ENCODE data around the gene GNL1.
"Not testable (repeated sequence)": the region's sequence is repeated elsewhere in the genome, so short reads cannot be mapped to it uniquely, and the experiment has no call there.

The GNL1 gene

GRCh38 chr6:30530014-30530413 is 26.3 kb downstream of the GNL1 start:
- DNase-seq (ENCODE audit: low spot score), result no peak

GRCh38 chr6:30529349-30529875 is 26.9 kb downstream of the GNL1 start:
- DNase-seq (ENCODE audit: low spot score), result not testable (repeated sequence)

- DNase-seq (ENCODE audit: low spot score), result not testable (repeated sequence)
Measured at GRCh38 chr6:30526444-30526843, 29.8 kb downstream of the GNL1 start.

GRCh38 chr6:30521952-30522351 is 34.3 kb downstream of the GNL1 start:
- not testable (repeated sequence) for DNase-seq (ENCODE audit: low spot score)

GRCh38 chr6:30521082-30521481 is 35.2 kb downstream of the GNL1 start:
- DNase-seq (ENCODE audit: low spot score), result not testable (repeated sequence)

- DNase-seq (ENCODE audit: low spot score), result no peak
Measured at GRCh38 chr6:30520522-30520921, 35.8 kb downstream of the GNL1 start.

- not testable (repeated sequence) for DNase-seq (ENCODE audit: low spot score)
Measured at GRCh38 chr6:30518505-30519145, 37.7 kb downstream of the GNL1 start.

GRCh38 chr6:30517767-30518504 is 38.4 kb downstream of the GNL1 start:
- DNase-seq (ENCODE audit: low spot score), result not testable (repeated sequence)

GRCh38 chr6:30516754-30517076 is 39.6 kb downstream of the GNL1 start:
- DNase-seq (ENCODE audit: low spot score), result not testable (repeated sequence)

GRCh38 chr6:30515944-30516753 is 40.1 kb downstream of the GNL1 start:
- peak; percentile 54 for DNase-seq (ENCODE audit: low spot score)

- DNase-seq (ENCODE audit: low spot score), result no peak
Measured at GRCh38 chr6:30515106-30515505, 41.2 kb downstream of the GNL1 start.

GRCh38 chr6:30513451-30513850 is 42.8 kb downstream of the GNL1 start:
- DNase-seq (ENCODE audit: low spot score), result no peak

- DNase-seq (ENCODE audit: low spot score), result no peak
Measured at GRCh38 chr6:30511169-30511546, 45.1 kb downstream of the GNL1 start.

GRCh38 chr6:30510419-30511168 is 45.7 kb downstream of the GNL1 start:
- no peak for DNase-seq (ENCODE audit: low spot score)

- DNase-seq (ENCODE audit: low spot score), result no peak
Measured at GRCh38 chr6:30508890-30509736, 47.2 kb downstream of the GNL1 start.

GRCh38 chr6:30507849-30508827 is 48.2 kb downstream of the GNL1 start:
- DNase-seq (ENCODE audit: low spot score), result no peak

GRCh38 chr6:30500421-30501355 is 55.6 kb downstream of the GNL1 start:
- DNase-seq (ENCODE audit: low spot score), result no peak

GRCh38 chr6:30498705-30499104 is 57.6 kb downstream of the GNL1 start:
- not testable (repeated sequence) for DNase-seq (ENCODE audit: low spot score)

- no peak for DNase-seq (ENCODE audit: low spot score)
Measured at GRCh38 chr6:30497714-30498113, 58.6 kb downstream of the GNL1 start.

Measured in RKO (cell line).